Measurements from ENCODE around the gene PAX5.

PAX5 gene

GRCh38 chr9:36793277-36793676 lies 240.8 kb downstream of the PAX5 start:
- DNase-seq, result peak in 1 of 2 experiments; percentile 6

GRCh38 chr9:36791222-36791950 lies 242.7 kb downstream of the PAX5 start:
- no peak for DNase-seq

- DNase-seq, result no peak
Observed at GRCh38 chr9:36789886-36790285, 244.2 kb downstream of the PAX5 start.

GRCh38 chr9:36788534-36788933 lies 245.5 kb downstream of the PAX5 start:
- DNase-seq, result no peak

- no peak for DNase-seq
Observed at GRCh38 chr9:36787709-36788108, 246.4 kb downstream of the PAX5 start.

Measured in NCI-H2081 (cell line).